A673 (cell line): ENCODE results near the gene FOXF2.

Experiments used
- EZH2 ChIP-seq: fragments of 200-600 bp; sonication (generic); IDR thresholded peaks from 2 replicates; pipeline ENCODE4 v1.6.1; 2017; ENCODE audit warnings: borderline replicate concordance, low read depth, mild to moderate bottlenecking, mixed read lengths, antibody characterized with exemption, low read length; ENCODE audit not compliant: poor library complexity, severe bottlenecking
- TF ChIP-seq, protein P1 (sequence below): fragments of 300-800, 200-600 bp; sonication (generic); conservative IDR thresholded peaks from 2 replicates; pipeline ENCODE4 v1.5.1; 2017; ENCODE audit warnings: low read depth, mild to moderate bottlenecking, antibody characterized with exemption, low read length, moderate library complexity, mixed read lengths

DNA sequence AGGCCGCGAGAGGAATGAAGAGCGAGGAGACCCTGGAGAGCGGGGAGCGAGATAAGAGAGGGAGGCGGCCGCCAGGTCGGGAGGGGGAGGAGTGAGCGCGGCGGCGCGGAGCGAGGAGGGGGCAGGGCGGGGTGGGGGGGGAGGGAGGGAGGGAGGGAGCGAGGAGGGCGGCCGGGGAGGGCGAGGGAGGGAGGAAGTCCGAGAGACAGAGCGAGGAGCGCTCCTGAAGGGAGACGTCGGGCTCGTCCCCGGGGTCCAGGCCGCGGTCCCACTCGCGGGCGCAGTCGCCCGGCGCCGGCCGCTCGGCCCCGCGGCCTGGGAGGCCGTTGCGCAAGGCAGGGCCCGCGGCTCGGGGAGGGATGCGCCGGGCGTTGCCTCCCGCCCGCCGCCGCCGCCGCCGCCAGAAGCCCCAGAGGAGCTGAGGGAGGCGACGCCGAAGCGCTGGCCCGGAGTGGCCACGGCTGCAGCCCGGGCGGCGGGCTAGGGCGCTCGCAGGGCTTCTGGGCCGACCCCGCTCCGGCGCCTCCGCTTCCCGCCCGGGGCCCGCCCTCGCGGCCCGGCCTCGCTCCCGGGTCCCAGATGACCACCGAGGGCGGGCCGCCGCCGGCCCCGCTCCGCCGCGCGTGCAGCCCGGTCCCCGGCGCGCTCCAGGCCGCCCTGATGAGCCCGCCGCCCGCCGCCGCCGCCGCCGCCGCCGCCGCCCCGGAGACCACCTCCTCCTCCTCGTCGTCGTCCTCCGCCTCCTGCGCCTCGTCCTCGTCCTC lies at the start of gene FOXF2:
- TF ChIP-seq, protein P1, sequence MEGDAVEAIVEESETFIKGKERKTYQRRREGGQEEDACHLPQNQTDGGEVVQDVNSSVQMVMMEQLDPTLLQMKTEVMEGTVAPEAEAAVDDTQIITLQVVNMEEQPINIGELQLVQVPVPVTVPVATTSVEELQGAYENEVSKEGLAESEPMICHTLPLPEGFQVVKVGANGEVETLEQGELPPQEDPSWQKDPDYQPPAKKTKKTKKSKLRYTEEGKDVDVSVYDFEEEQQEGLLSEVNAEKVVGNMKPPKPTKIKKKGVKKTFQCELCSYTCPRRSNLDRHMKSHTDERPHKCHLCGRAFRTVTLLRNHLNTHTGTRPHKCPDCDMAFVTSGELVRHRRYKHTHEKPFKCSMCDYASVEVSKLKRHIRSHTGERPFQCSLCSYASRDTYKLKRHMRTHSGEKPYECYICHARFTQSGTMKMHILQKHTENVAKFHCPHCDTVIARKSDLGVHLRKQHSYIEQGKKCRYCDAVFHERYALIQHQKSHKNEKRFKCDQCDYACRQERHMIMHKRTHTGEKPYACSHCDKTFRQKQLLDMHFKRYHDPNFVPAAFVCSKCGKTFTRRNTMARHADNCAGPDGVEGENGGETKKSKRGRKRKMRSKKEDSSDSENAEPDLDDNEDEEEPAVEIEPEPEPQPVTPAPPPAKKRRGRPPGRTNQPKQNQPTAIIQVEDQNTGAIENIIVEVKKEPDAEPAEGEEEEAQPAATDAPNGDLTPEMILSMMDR = no peak
- no peak for TF ChIP-seq EZH2
